GM12891 (cell line): ENCODE data around the gene CYSLTR1.
"Not testable (repeated sequence)": the region's sequence is repeated elsewhere in the genome, so short reads cannot be mapped to it uniquely, and the experiment has no call there.

ENCODE experiments used
- DNase-seq: peaks from one replicate; pipeline ENCODE4 v3.0.0; 2011; ENCODE audit warnings: low spot score; ENCODE audit not compliant: insufficient read length
- FAIRE-seq: peaks from 2 replicates; lab custom pipeline; 2011; peaks lifted over from hg19 to GRCh38; lab: Jason Lieb, UNC
- PAX5 ChIP-seq: IDR thresholded peaks from 2 replicates; pipeline ENCODE4 v1.6.1; 2011; ENCODE audit warnings: low read length, moderate library complexity, mild to moderate bottlenecking; ENCODE audit not compliant: insufficient read depth, severe bottlenecking
- POLR2A ChIP-seq: IDR thresholded peaks from 2 replicates; pipeline ENCODE4 v1.6.1; 2011; ENCODE audit warnings: low read depth, low read length, control low read depth
- POLR2AphosphoS5 ChIP-seq: IDR thresholded peaks from 2 replicates; pipeline ENCODE4 v1.6.1; 2011; ENCODE audit warnings: low read depth, low read length, control low read depth
- POU2F2 ChIP-seq: IDR thresholded peaks from 2 replicates; pipeline ENCODE4 v1.6.1; 2011; ENCODE audit warnings: low read depth, mild to moderate bottlenecking, control low read depth, low read length, moderate library complexity
- SPI1 ChIP-seq: IDR thresholded peaks from 2 replicates; pipeline ENCODE4 v1.6.1; 2011; ENCODE audit warnings: low read depth, low read length, control low read depth
- TAF1 ChIP-seq: IDR thresholded peaks from 2 replicates; pipeline ENCODE4 v1.6.1; 2011; ENCODE audit warnings: low read depth, low read length, control low read depth

Gene CYSLTR1

DNA sequence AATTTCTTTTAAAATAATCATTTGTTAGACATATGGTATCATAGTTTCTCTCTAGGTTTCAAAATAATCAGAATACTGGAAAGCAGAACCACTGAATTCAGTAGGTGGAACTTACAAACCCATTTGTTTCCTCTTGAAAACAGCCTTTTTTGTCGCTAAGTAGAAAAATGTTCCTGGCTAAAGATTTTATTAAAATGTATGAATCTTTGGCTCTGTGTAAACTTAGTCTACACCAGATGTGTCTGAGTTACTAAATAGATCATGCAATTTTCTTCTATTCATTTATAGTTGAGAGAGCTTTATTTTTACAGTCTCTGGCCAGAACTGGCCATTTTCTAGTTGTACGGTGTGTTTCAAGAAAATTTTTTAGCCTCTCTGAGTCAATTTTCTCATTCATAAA is 1.0 kb downstream of the CYSLTR1 start:
- no peak for DNase-seq
- no peak for FAIRE-seq
- TF ChIP-seq TAF1 (no peak), POLR2AphosphoS5 (no peak), POLR2A (no peak), POU2F2 (no peak), SPI1 (no peak), PAX5 (no peak)

DNA sequence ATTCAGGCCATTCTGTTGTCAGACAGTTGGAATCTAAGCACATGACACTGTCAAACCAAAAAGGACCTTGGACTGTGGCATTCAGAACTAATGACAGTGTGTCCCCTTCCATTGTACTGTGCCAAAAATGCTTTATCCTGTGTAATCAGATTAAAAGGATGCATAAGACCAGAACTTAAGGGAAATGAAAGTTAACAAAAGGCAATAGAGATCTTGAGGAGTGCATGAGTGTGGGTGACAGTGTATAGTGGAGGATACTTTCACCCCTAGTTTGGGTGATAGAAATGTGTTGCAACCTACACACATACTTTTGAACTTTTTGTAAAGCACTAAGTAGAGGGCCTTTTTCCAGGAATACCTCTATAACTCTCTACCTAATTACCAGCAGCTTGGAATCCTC is 4.5 kb downstream of the CYSLTR1 start:
- TF ChIP-seq SPI1 = peak; percentile 17; the same call in 1 of the 2 replicates
- no peak for TF ChIP-seq TAF1
- FAIRE-seq (peak; percentile 86), DNase-seq (no peak)

DNA sequence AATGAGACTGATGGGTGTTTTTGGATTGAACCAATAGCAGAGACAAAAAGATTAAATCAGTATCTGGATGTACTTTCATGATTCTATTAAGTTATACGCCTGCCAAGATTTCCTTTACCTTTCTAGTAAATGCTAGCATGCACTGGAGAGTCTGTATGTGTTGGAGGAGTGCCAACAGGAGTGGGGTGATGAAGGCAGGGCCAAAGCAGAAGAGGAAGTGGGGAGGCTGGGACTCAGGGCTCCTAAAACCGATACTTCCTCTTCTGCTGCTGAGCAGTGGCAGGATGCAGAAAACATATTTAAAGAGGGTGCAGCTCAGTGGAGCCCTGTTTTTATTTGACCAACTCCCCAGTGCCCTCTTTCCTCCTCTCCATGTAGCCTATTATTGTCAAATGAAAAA is 5.6 kb downstream of the CYSLTR1 start:
- TF ChIP-seq PAX5 (no peak), POLR2A (no peak), SPI1 (peak; percentile 96)
- FAIRE-seq = peak; percentile 94
- DNase-seq = peak; percentile 7

DNA sequence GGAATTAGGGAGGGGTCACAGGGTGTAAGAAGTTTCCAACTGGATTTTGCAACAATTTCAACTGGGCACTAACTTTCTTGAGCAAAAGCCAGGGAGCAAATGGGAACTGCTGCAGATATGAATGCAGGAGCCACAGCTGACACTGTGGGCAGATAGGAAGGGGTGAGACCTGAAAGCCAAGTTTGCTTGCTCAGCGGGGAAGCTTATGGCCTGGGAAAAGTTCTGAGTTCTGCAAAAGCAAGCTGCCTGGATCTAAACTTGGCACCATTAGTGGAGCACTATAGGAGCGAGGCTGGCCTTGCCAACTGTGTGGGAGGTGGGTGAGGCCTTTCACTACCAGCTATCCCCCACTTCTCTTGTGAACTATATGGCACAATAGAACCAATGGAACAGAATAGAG is 11.1 kb downstream of the CYSLTR1 start:
- no peak for FAIRE-seq
- no peak for DNase-seq
- TF ChIP-seq TAF1 (no peak), POU2F2 (no peak), POLR2A (no peak), SPI1 (no peak), POLR2AphosphoS5 (no peak), PAX5 (no peak)

DNA sequence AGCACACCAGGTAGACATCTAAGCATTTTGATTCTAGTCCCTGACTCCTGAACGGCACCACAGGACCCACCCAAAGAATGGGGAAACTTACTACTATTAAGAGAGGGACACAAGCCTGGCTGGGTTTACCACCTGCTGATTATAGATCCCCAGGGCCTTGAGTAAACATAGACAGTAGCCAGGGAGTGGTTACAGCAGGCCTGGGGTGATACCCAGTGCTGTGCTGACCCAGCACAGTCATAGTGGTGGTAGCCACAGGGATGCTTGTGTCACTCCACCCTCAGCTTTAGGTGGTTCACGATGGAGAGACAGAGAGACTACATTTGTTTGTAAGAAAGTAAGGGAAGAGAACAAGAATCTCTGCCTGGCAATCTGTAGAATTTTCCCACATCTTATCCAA is 11.7 kb downstream of the CYSLTR1 start:
- TF ChIP-seq SPI1 = no peak
- TF ChIP-seq POU2F2 = no peak
- TF ChIP-seq PAX5 = no peak
- TF ChIP-seq POLR2AphosphoS5 = no peak
- no peak for TF ChIP-seq TAF1
- TF ChIP-seq POLR2A = no peak
- FAIRE-seq = peak; percentile 56

DNA sequence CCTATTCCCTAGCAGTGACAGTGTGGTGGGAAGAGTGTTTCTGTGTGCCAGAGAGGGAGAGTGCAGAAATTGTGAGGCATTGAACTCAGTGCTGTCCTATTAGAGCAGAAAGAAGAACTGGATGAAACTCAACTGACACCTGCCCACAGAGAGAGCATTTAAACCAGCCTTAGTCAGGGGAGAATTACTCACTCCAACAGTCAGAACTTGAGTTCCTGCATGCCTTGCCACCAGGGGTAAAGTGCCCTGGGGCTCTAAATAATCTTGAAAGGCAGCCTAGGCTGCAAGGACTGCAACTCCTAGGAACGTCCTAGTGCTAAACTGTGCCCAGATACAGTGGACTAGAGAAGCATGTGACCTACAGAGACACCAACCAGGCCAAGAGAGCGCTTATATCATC is 12.8 kb downstream of the CYSLTR1 start:
- DNase-seq (no peak), FAIRE-seq (peak; percentile 28)

More for the DNA sequence above, 11.7 kb downstream of the CYSLTR1 start:
- no peak for DNase-seq

DNA sequence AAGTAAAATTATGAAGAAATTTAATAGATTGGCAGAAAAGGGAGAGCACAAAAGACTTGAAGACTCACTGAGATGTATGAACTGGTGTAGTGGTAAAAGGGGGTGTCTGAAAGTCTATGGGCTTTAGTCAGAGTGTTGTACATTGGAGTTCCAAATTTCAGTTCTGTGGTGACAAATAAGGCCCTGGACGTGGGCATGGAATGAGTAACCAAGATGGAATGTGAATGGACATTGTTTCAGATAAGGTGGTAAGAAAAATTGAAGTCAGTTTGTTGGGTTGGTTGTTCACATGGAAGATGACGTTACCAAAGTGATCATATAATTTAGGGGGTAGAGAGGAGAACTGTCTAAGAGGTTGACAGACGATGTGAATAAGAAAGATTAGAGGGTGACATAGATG is 13.9 kb downstream of the CYSLTR1 start:
- FAIRE-seq = no peak
- TF ChIP-seq POLR2AphosphoS5 (no peak), POU2F2 (no peak), TAF1 (no peak), POLR2A (no peak)
- DNase-seq = no peak

More for the DNA sequence above, 12.8 kb downstream of the CYSLTR1 start:
- TF ChIP-seq POU2F2 = no peak
- TF ChIP-seq SPI1 = 0 out of 2 replicates have a peak, but pooled peaks have one; percentile 12

DNA sequence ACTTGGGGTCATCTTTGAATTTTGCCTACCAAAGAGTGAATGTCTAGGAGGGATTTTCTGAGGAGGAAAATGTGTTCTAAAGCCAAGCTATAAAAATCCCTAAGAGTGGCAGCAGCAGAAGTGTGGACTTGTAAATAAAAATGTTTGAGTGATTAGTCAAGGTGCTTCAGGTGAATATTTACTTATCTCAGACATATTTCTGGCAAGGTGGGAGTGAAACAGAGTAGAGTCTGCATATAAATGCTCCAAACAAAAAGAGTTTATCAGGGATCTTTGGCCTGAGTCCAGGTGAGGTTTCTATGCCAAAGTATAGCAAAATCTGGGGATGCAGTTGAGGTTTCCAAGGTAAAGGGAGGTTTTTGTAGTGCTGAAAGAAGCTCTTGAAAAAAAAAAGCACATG is 19.7 kb downstream of the CYSLTR1 start:
- TF ChIP-seq POU2F2 (no peak), SPI1 (no peak), PAX5 (no peak), TAF1 (no peak), POLR2AphosphoS5 (no peak), POLR2A (no peak)
- DNase-seq (no peak), FAIRE-seq (peak; percentile 79)

DNA sequence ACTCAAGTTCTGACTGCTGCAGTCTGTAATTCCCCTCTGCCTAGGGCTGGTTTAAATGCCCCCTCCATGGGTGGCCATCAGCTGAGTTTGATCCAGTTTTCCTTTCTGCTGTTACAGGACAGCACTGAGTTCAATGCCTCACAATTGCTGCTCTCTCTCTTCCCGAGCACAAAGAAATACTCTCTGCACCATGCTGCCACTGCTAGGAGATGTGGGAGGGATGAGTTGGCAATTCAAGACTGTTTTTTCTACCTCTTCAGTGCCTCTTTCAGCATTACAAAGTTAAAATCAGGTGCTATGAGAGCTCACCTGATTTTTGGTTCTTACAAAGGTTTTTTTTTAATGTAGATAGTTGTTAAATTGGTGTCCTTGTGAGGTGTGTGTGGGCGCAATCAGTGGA is 24.3 kb downstream of the CYSLTR1 start:
- no peak for FAIRE-seq
- no peak for DNase-seq
- TF ChIP-seq PAX5 (no peak), TAF1 (no peak), SPI1 (no peak), POLR2AphosphoS5 (no peak), POLR2A (no peak), POU2F2 (no peak)

DNA sequence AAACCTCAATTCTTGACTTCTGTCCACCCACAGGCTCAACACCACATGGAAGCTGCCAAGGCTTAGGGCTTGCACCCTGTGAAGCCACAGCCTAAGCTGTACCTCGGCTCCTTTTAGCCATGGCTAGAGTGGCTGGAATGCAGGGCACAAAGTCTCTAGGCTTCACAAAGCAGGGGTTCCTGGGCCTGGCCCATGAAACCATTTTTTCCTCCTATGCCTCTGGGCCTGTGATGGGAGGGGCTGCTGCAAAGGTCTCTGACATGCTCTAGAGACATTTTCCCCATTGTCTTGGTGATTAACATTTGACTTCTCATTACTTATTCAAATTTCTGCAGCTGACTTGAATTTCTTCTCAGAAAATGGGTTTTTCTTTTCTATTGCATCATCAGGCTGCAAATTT is 26.5 kb downstream of the CYSLTR1 start:
- FAIRE-seq, DNase-seq: not testable (repeated sequence)

DNA sequence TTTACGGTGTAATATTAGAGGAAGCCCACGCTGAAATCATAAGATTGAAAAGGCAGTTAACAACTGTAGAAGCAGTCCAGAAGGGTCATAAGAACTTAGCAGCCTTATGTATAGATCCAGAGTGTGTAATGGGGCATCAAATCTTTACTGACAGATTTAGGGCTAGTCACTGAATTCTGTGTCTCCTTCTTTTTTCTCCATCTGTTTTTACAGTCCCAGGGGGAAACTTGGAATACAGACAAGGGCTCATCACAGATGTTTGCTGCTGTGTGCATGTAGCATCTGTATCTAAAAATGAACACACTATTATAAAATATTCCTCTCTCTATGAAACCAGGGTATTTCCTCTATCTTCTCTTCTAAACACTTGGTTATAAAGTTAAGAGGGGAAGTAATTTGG is 43.9 kb downstream of the CYSLTR1 start:
- TF ChIP-seq POU2F2 (no peak), TAF1 (no peak), SPI1 (no peak), POLR2A (no peak), PAX5 (no peak), POLR2AphosphoS5 (no peak)
- DNase-seq (no peak), FAIRE-seq (no peak)
